GM12865 (cell line): ENCODE results near the gene GRAP2.
A peak's percentile ranks its signal among the peaks of the same experiment; 100 is the strongest.

Experiments used
- DNase-seq: peaks from one replicate; pipeline ENCODE4 v3.0.0; 2010; ENCODE audit warnings: low read depth
- H3K4me3 ChIP-seq: 2 replicates; pipeline ENCODE4 v1.5.1; 2011; ENCODE audit warnings: mild to moderate bottlenecking, low read depth, low read length, control low read depth
- CTCF ChIP-seq: IDR thresholded peaks from 2 replicates; pipeline ENCODE4 v1.5.1; 2011; ENCODE audit warnings: low read length, control low read depth, low read depth, inconsistent platforms; ENCODE audit not compliant: insufficient read depth; ENCODE audit errors: missing control alignments

The GRAP2 gene

DNA sequence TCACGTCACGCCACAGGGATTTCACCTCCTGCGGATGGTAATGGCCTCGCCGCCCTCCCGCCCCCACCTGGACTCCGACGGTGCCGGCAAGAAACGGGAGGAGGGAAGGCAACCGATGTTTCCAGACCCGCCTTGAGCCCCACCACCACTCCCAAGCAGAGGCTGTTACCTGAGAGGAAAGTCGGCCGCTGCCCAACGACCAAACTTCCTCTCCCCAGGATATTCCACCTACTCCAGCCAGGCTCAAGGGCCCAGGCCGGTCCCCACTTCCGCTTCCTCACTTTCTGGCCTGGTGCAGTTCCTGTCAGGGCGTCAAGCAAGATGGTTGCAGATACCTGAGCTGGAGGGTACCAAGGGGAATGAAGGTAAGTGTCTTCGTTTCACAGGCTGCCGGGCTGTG, 7.4 kb upstream of the GRAP2 start, which contains the start of gene ENTHD1:
ENTHD1 (minus strand) TSS at position 235 of the 400 bp plus-strand sequence. CDS start 6,012 bp downstream, outside the sequence.
- H3K4me3 ChIP-seq = no peak within 1 kb of the TSS
- no peak for DNase-seq
- TF ChIP-seq CTCF = no peak

GRCh38 chr22:39894554-39895092, 6.3 kb upstream of the GRAP2 start:
- H3K4me3 ChIP-seq = no peak overlapping the region
- DNase-seq = no peak
- TF ChIP-seq CTCF = no peak

GRCh38 chr22:39895682-39896081, 5.2 kb upstream of the GRAP2 start:
- DNase-seq = no peak
- no peak overlapping the region for H3K4me3 ChIP-seq
- TF ChIP-seq CTCF = no peak

GRCh38 chr22:39896313-39896996, 4.4 kb upstream of the GRAP2 start:
- DNase-seq = no peak
- TF ChIP-seq CTCF = no peak
- no peak overlapping the region for H3K4me3 ChIP-seq

GRCh38 chr22:39897841-39898240, 3.0 kb upstream of the GRAP2 start:
- no peak for TF ChIP-seq CTCF
- no peak for DNase-seq
- H3K4me3 ChIP-seq = no peak overlapping the region

DNA sequence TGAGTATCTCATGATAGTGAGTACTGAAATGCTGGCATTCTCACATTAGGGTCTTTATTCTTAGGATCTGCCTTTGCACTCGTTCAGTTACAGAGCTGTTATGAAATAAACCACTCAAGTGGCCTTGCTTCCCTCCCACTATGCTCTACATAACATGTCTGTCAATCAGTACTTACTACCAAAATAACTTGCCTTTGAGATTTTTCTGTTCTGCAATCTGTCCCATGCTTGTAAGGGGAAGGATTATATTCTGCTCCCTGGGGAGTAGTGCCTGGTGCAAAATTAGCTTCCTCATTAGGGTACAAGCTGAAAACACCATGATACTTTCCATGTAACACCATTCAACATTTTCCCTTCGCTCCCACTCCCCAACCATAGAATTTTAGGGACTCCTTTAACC, 1.9 kb upstream of the GRAP2 start:
- no peak for TF ChIP-seq CTCF
- no peak overlapping the region; the same call in 1 of the 2 replicates for H3K4me3 ChIP-seq
- DNase-seq = peak; percentile 89
